HUDEP-2 (cell line): ENCODE results near the gene TNFAIP8L1.
A peak's percentile ranks its signal among the peaks of the same experiment; 100 is the strongest.
"Not testable (repeated sequence)": the region's sequence is repeated elsewhere in the genome, so short reads cannot be mapped to it uniquely, and the experiment has no call there.

Source experiments
- DNase-seq, 76 experiments: peaks; one replicate each; lab custom pipeline; 2025; ENCODE audit not compliant: unreplicated experiment in 76 of 76; lab: John Stamatoyannopoulos, UW

TNFAIP8L1 gene

GRCh38 chr19:4638828-4639530 lies at the start of gene TNFAIP8L1:
Gene TNFAIP8L1, plus strand, starts transcription at chr19:4639516. Its CDS starts 12,354 bp downstream, at chr19:4651870.
- DNase-seq: peak; percentile 46 to 99 (median 98)

- peak in 24 of 76 experiments; percentile 12 to 47 (median 28) for DNase-seq
These were observed 49.5 kb upstream of the TNFAIP8L1 start for GRCh38 chr19:4589579-4590410.

GRCh38 chr19:4590559-4590958 lies 48.8 kb upstream of the TNFAIP8L1 start:
- no peak for DNase-seq

GRCh38 chr19:4591320-4591719 lies 48.0 kb upstream of the TNFAIP8L1 start:
- no peak for DNase-seq

GRCh38 chr19:4592445-4592844 lies 46.9 kb upstream of the TNFAIP8L1 start:
- DNase-seq: no peak

- no peak for DNase-seq
These were observed 45.9 kb upstream of the TNFAIP8L1 start for GRCh38 chr19:4593409-4593851.

- no peak for DNase-seq
These were observed 45.1 kb upstream of the TNFAIP8L1 start for GRCh38 chr19:4594201-4594600.

- DNase-seq: not testable (repeated sequence)
These were observed 44.2 kb upstream of the TNFAIP8L1 start for GRCh38 chr19:4595158-4595557.

GRCh38 chr19:4596033-4596904 lies 43.0 kb upstream of the TNFAIP8L1 start:
- no peak for DNase-seq

- DNase-seq: peak in 1 of 76 experiments; percentile 45
These were observed 41.9 kb upstream of the TNFAIP8L1 start for GRCh38 chr19:4597278-4597974.

- peak in 46 of 76 experiments; percentile 16 to 73 (median 54) for DNase-seq
These were observed 41.2 kb upstream of the TNFAIP8L1 start for GRCh38 chr19:4597975-4598671.

GRCh38 chr19:4598712-4599111 lies 40.6 kb upstream of the TNFAIP8L1 start:
- no peak for DNase-seq

- DNase-seq: no peak
These were observed 39.2 kb upstream of the TNFAIP8L1 start for GRCh38 chr19:4600082-4600481.

- DNase-seq: no peak
These were observed 38.4 kb upstream of the TNFAIP8L1 start for GRCh38 chr19:4600893-4601292.

- DNase-seq: no peak
These were observed 37.0 kb upstream of the TNFAIP8L1 start for GRCh38 chr19:4602173-4602788.

- DNase-seq: no peak
These were observed 36.4 kb upstream of the TNFAIP8L1 start for GRCh38 chr19:4602915-4603314.

GRCh38 chr19:4604912-4605311 lies 34.4 kb upstream of the TNFAIP8L1 start:
- no peak for DNase-seq

- DNase-seq: no peak
These were observed 33.1 kb upstream of the TNFAIP8L1 start for GRCh38 chr19:4606181-4606580.
